GM21381 (cell line): ENCODE results near the gene RPS10.
"Not testable (repeated sequence)": the region's sequence is repeated elsewhere in the genome, so short reads cannot be mapped to it uniquely, and the experiment has no call there.

ENCODE experiments used
- ATAC-seq: cut with Tn5 transposase; IDR thresholded peaks from one replicate; pipeline ENCODE4 v1.9.1; 2021; ENCODE audit warnings: mild to moderate bottlenecking, moderate library complexity; ENCODE audit not compliant: unreplicated experiment

RPS10 gene

GRCh38 chr6:34393966-34394305 lies 31.9 kb downstream of the RPS10 start:
- ATAC-seq: no peak

- no peak for ATAC-seq
Observed at GRCh38 chr6:34393191-34393965, 32.5 kb downstream of the RPS10 start.

- peak; percentile 86 for ATAC-seq
Observed at GRCh38 chr6:34392497-34393190, 33.2 kb downstream of the RPS10 start, which contains the start of gene NUDT3. TSS of gene NUDT3 (minus strand) at chr6:34392669. CDS start at chr6:34392362, 307 bp downstream.

GRCh38 chr6:34391786-34392496 lies 33.9 kb downstream of the RPS10 start:
- ATAC-seq: peak; percentile 23

GRCh38 chr6:34391473-34391785 lies 34.4 kb downstream of the RPS10 start:
- ATAC-seq: no peak

- no peak for ATAC-seq
Observed at GRCh38 chr6:34390531-34391472, 35.1 kb downstream of the RPS10 start.

GRCh38 chr6:34389034-34389433 lies 36.8 kb downstream of the RPS10 start:
- ATAC-seq: no peak

- ATAC-seq: no peak
Observed at GRCh38 chr6:34388421-34388820, 37.4 kb downstream of the RPS10 start.

- no peak for ATAC-seq
Observed at GRCh38 chr6:34386316-34387137, 39.3 kb downstream of the RPS10 start.

GRCh38 chr6:34385793-34386195 lies 40.1 kb downstream of the RPS10 start:
- no peak for ATAC-seq

- no peak for ATAC-seq
Observed at GRCh38 chr6:34384321-34385153, 41.3 kb downstream of the RPS10 start.

- no peak for ATAC-seq
Observed at GRCh38 chr6:34383656-34384320, 42.1 kb downstream of the RPS10 start.

GRCh38 chr6:34383161-34383631 lies 42.7 kb downstream of the RPS10 start:
- no peak for ATAC-seq

GRCh38 chr6:34381081-34381480 lies 44.8 kb downstream of the RPS10 start:
- ATAC-seq: no peak

- ATAC-seq: no peak
Observed at GRCh38 chr6:34378470-34378869, 47.4 kb downstream of the RPS10 start.

GRCh38 chr6:34377984-34378383 lies 47.9 kb downstream of the RPS10 start:
- no peak for ATAC-seq

GRCh38 chr6:34377571-34377970 lies 48.3 kb downstream of the RPS10 start:
- not testable (repeated sequence) for ATAC-seq

GRCh38 chr6:34375833-34376232 lies 50.0 kb downstream of the RPS10 start:
- no peak for ATAC-seq
